ENCODE results near the gene BICC1.

- TF ChIP-seq CTCF (IDR thresholded peaks at IDR 0.05) (no peak), POLR2A (IDR thresholded peaks at IDR 0.05) (no peak)
These were observed 119.5 kb downstream of the BICC1 start for GRCh38 chr10:58632216-58632615.
